ENCODE results near the gene ATG9B. TPM values are rescaled to one million over a fixed set of nuclear protein-coding genes. Genes with fewer than 3 reads are reported as not detected.

Gene ATG9B
- total RNA-seq, 1 experiment from 2014 or later: 0.98 TPM

- in situ Hi-C loops (cut with HindIII; ENCODE audit: low pct_unique_long_range_greater_than_20kb, low sequenced_read_pairs) (no loop called here), intact Hi-C loops (cut with micrococcal nuclease; ENCODE audit: unreplicated experiment) (no loop called here)
- DNase-seq (ENCODE audit: low read depth, low spot score) (no peak), ATAC-seq (no peak)
- BruUV-seq (replicated peaks): no TSS peak
- no peaks in the 10 kb centered on the region for H3K36me3 ChIP-seq (ENCODE audit: control insufficient read depth, insufficient read depth, low read length)
- TF ChIP-seq POLR2AphosphoS5 (IDR thresholded peaks at IDR 0.05; ENCODE audit: low read depth, low read length): no peak
- ChIA-PET CTCF (interaction anchor here (1.1 to 1.6 kb wide), 2 partner anchors 13 to 30 kb away, joined by 3 to 5 read pairs; no protein-coding TSS in a partner anchor), POLR2A (interaction anchor here (0.6 kb wide), 1 partner anchor 57 kb away, joined by 3 read pairs; no protein-coding TSS in a partner anchor)
- H3K27ac ChIP-seq (ENCODE audit: low read length): no peak overlapping the region
- no peaks in the 10 kb centered on the region for H3K9me3 ChIP-seq (ENCODE audit: control insufficient read depth, insufficient read depth, low read depth, low read length)
- H3K4me1 ChIP-seq (ENCODE audit: control insufficient read depth, insufficient read depth, low read length): peaks cover 26% of the 10 kb centered on the region
- H3K27me3 ChIP-seq (ENCODE audit: control insufficient read depth, insufficient read depth, low read length): no peaks in the 10 kb centered on the region
- no peak overlapping the region for H3K4me3 ChIP-seq (ENCODE audit: low read depth in 2 of 2, low read length in 2 of 2)
Measured at GRCh38 chr7:151005566-151005965, 18.7 kb downstream of the ATG9B start.

GRCh38 chr7:151003572-151003971 lies 20.7 kb downstream of the ATG9B start:
- BruUV-seq (replicated peaks): no TSS peak
- CTCF ChIA-PET: no interaction called here
- Histone ChIP-seq H3K4me3 (ENCODE audit: low read depth in 2 of 2, low read length in 2 of 2) (no peak overlapping the region), H3K9me3 (ENCODE audit: control insufficient read depth, insufficient read depth, low read depth, low read length) (no peaks in the 10 kb centered on the region), H3K27me3 (ENCODE audit: control insufficient read depth, insufficient read depth, low read length) (no peaks in the 10 kb centered on the region), H3K36me3 (ENCODE audit: control insufficient read depth, insufficient read depth, low read length) (no peaks in the 10 kb centered on the region), H3K27ac (ENCODE audit: low read length) (no peak overlapping the region), H3K4me1 (ENCODE audit: control insufficient read depth, insufficient read depth, low read length) (peaks cover 12% of the 10 kb centered on the region; the same call in 1 of the 2 replicates)
- DNase-seq (ENCODE audit: low read depth, low spot score): no peak
- TF ChIP-seq TCF7L2 (IDR thresholded peaks at IDR 0.05; ENCODE audit: low read depth, low read length) (no peak), SIN3A (IDR thresholded peaks at IDR 0.05; ENCODE audit: borderline replicate concordance, insufficient read depth, low read depth, low read length) (no peak), POLR2AphosphoS5 (IDR thresholded peaks at IDR 0.05; ENCODE audit: low read depth, low read length) (no peak), CTCF (IDR thresholded peaks at IDR 0.05) (no peak), REST (IDR thresholded peaks at IDR 0.05; ENCODE audit: insufficient read depth in 1 of 2, low read depth in 2 of 2, low read length in 1 of 2) (no peak)
- intact Hi-C loops (cut with micrococcal nuclease; ENCODE audit: unreplicated experiment) (no loop called here), in situ Hi-C loops (cut with HindIII; ENCODE audit: low pct_unique_long_range_greater_than_20kb, low sequenced_read_pairs) (no loop called here)
- ATAC-seq: peak; percentile 44; the same call in 1 of the 2 replicates
- POLR2A ChIA-PET: no interaction called here

GRCh38 chr7:151001546-151001945 lies 22.7 kb downstream of the ATG9B start:
- no peaks in the 10 kb centered on the region for H3K27me3 ChIP-seq (ENCODE audit: control insufficient read depth, insufficient read depth, low read length)
- no peak overlapping the region for H3K27ac ChIP-seq (ENCODE audit: low read length)
- no peak overlapping the region for H3K4me3 ChIP-seq (ENCODE audit: low read depth in 2 of 2, low read length in 2 of 2)
- POLR2A ChIA-PET: no interaction called here
- H3K36me3 ChIP-seq (ENCODE audit: control insufficient read depth, insufficient read depth, low read length): no peaks in the 10 kb centered on the region
- no peak for TF ChIP-seq SIN3A (IDR thresholded peaks at IDR 0.05; ENCODE audit: borderline replicate concordance, insufficient read depth, low read depth, low read length)
- no peak for TF ChIP-seq CTCF (IDR thresholded peaks at IDR 0.05)
- TF ChIP-seq TCF7L2 (IDR thresholded peaks at IDR 0.05; ENCODE audit: low read depth, low read length): no peak
- TF ChIP-seq POLR2AphosphoS5 (IDR thresholded peaks at IDR 0.05; ENCODE audit: low read depth, low read length): no peak
- no peak for TF ChIP-seq REST (IDR thresholded peaks at IDR 0.05; ENCODE audit: insufficient read depth in 1 of 2, low read depth in 2 of 2, low read length in 1 of 2)
- no peaks in the 10 kb centered on the region for H3K4me1 ChIP-seq (ENCODE audit: control insufficient read depth, insufficient read depth, low read length)
- no TSS peak for BruUV-seq (replicated peaks)
- in situ Hi-C loops (cut with HindIII; ENCODE audit: low pct_unique_long_range_greater_than_20kb, low sequenced_read_pairs) (no loop called here), intact Hi-C loops (cut with micrococcal nuclease; ENCODE audit: unreplicated experiment) (no loop called here)
- no peak for ATAC-seq
- no peak for DNase-seq (ENCODE audit: low read depth, low spot score)
- CTCF ChIA-PET: no interaction called here
- no peaks in the 10 kb centered on the region for H3K9me3 ChIP-seq (ENCODE audit: control insufficient read depth, insufficient read depth, low read depth, low read length)

Data from Panc1 (cell line).